Stomach (tissue), 4 donors: Measurements from ENCODE around the gene ILDR2.

ENCODE experiments used
- EP300 ChIP-seq: sonication (generic); formaldehyde crosslinking; IDR thresholded peaks from one replicate; pipeline ENCODE4 v1.6.1; 2017; ENCODE audit warnings: antibody characterized with exemption
- POLR2A ChIP-seq, 4 donors: fragments of 450-650 bp; IDR thresholded peaks; one replicate each; pipeline ENCODE4 v1.6.1; 2016; ENCODE audit warnings: antibody characterized with exemption in 4 of 4, control low read depth in 2 of 4, mild to moderate bottlenecking in 1 of 4, moderate library complexity in 1 of 4
- POLR2AphosphoS5 ChIP-seq, 3 donors: sonication (generic); formaldehyde crosslinking; IDR thresholded peaks; one replicate each; pipeline ENCODE4 v1.6.1; 2016; ENCODE audit warnings: antibody characterized with exemption in 3 of 3
- TF ChIP-seq, protein P1 (sequence below), 7 experiments: fragments of 450-650 bp in 4 of 7; fragments of 200-600 bp in 3 of 7; sonication (generic) in 3 of 7; IDR thresholded peaks; one replicate each; pipeline ENCODE4 v1.5.1; 2016 to 2019; ENCODE audit warnings: antibody characterized with exemption in 7 of 7, control low read depth in 2 of 7, mild to moderate bottlenecking in 1 of 7

- TF ChIP-seq POLR2A (IDR thresholded peaks at IDR 0.05) (no peak), POLR2AphosphoS5 (IDR thresholded peaks at IDR 0.05) (no peak), EP300 (no peak)
- TF ChIP-seq, protein P1, sequence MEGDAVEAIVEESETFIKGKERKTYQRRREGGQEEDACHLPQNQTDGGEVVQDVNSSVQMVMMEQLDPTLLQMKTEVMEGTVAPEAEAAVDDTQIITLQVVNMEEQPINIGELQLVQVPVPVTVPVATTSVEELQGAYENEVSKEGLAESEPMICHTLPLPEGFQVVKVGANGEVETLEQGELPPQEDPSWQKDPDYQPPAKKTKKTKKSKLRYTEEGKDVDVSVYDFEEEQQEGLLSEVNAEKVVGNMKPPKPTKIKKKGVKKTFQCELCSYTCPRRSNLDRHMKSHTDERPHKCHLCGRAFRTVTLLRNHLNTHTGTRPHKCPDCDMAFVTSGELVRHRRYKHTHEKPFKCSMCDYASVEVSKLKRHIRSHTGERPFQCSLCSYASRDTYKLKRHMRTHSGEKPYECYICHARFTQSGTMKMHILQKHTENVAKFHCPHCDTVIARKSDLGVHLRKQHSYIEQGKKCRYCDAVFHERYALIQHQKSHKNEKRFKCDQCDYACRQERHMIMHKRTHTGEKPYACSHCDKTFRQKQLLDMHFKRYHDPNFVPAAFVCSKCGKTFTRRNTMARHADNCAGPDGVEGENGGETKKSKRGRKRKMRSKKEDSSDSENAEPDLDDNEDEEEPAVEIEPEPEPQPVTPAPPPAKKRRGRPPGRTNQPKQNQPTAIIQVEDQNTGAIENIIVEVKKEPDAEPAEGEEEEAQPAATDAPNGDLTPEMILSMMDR (IDR thresholded peaks at IDR 0.05), result no peak
These were observed 18.5 kb downstream of the ILDR2 start for GRCh38 chr1:166956872-166957271.
